LoVo (cell line): ENCODE measurements around the gene ATP1B2.

Experiments
- DNase-seq: peaks from one replicate; pipeline ENCODE4 v3.0.0-alpha.2; 2016; ENCODE audit warnings: low spot score

Gene ATP1B2

DNA sequence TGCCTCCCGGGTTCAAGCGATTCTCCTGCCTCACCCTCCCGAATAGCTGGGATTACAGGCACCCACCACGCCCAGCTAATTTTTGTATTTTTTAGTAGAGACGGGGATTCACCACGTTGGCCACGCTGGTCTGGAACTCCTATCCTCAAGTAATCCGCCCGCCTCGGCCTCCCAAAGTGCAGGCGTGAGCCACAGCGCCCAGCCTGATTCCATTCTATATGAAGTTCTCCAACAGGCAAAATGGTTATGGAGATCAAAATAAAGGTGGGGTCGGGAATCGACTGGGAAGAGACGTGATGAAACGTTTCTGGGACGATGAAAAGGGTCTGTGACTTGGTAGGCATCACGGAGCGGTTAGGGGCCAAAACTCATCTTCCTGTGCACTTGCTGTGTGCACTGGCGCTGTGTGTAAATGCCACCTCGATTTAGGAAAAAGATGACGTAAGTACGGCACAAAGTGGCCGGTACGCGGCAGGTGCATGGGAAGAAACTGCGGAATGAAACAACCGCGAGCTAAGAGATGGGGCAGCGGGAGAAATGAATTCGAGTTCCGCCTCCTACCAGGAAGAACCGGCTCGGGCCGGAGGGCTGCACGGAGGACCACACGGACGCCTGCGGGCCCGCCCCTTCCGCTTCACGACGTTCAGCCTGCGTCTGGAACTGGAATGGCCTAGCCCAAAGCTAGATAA is 35.0 kb downstream of the ATP1B2 start:
- peak; percentile 95 for DNase-seq

DNA sequence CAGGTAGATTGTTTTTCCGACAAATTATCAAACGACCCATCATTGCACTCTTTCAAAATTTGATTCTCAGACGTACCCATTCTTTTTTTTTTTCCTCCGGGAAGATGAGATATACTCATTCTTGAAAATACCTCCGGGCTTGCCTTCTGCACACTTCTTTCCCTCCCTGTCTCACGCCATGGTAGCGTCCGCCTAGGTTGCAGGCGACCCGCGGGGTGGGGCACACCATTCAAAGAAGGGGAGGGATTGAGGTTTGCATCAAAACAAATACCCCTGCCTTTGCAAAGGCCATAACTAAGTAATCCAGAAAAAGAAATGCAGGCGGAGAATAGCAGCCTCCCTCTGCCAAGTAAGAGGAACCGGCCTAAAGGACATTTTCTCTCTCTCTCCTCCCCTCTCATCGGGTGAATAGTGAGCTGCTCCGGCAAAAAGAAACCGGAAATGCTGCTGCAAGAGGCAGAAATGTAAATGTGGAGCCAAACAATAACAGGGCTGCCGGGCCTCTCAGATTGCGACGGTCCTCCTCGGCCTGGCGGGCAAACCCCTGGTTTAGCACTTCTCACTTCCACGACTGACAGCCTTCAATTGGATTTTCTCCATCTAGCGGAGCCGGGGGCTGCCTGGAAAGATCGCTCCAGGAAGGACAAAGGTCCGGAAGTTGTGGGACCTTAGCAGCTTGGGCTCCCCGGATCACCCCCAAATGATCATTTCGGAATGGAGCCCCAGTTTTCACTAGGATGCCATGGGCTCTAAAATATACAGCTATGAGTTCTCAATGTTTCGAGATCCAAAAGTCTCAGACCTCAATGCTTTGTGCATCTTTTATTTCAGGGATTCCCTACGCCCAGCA is 35.7 kb downstream of the ATP1B2 start:
- DNase-seq: peak; percentile 81

DNA sequence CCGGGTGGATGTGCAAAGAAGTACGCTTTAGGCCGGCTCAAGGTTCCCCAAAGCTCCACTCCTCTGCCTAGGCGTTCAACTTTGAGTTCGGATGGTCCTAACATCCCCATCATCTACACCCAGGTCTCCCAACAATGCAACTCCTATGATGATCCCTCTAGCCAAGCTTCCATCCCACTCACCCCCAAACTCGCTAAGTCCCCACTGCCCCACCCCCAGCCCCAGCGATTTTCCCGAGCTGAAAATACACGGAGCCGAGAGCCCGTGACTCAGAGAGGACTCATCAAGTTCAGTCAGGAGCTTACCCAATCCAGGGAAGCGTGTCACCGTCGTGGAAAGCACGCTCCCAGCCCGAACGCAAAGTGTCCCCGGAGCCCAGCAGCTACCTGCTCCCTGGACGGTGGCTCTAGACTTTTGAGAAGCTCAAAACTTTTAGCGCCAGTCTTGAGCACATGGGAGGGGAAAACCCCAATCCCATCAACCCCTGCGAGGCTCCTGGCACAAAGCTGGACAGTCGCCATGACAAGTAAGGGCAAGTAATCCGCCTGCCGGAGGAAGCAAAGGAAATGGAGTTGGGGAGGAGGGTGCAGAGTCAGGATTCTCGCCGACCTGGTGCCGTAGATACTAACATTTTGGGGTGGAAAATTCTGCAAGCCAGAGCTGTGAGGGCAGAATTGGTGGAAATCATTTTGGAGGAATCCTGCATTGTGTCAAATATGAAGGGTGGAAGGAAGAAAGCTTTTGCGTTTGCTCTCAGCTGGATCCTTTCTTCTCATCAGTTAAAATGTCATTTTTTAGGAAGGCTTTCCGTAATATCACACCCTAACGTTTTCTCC is 36.6 kb downstream of the ATP1B2 start, which contains the start of gene TP53:
TSS of gene TP53 (minus strand) at position 419 of the 836 bp plus-strand sequence. CDS start 10,896 bp downstream, outside the sequence.
- DNase-seq: peak; percentile 94

DNA sequence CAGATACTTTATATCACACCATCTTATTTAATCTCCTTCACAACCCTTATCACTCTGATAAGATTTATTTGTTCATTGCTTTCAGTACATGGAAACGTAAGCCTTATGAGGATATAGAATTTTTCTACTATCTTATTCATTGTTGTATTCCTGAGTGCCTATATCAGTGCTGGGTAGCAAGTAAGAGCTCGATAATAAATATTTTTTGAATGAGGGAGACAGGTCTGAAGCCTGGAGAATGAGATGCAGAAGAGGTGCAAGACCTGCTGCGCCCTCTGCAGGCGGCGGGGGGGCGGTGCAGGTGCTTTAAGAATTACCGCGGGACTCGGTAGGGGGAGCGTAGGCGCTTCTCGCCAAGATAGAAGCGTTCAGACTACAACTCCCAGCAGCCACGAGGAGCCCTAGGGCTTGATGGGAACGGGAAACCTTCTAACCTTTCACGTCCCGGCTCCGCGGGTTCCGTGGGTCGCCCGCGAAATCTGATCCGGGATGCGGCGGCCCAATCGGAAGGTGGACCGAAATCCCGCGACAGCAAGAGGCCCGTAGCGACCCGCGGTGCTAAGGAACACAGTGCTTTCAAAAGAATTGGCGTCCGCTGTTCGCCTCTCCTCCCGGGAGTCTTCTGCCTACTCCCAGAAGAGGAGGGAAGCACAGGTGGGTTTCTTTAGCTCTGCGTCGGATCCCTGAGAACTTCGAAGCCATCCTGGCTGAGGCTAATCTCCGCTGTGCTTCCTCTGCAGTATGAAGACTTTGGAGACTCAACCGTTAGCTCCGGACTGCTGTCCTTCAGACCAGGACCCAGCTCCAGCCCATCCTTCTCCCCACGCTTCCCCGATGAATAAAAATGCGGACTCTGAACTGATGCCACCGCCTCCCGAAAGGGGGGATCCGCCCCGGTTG is 37.4 kb downstream of the ATP1B2 start, which contains the start of gene WRAP53:
TSS of gene WRAP53 (plus strand) at position 570 of the 900 bp plus-strand sequence. CDS start at position 742, 172 bp downstream.
- peak; percentile 96 for DNase-seq

DNA sequence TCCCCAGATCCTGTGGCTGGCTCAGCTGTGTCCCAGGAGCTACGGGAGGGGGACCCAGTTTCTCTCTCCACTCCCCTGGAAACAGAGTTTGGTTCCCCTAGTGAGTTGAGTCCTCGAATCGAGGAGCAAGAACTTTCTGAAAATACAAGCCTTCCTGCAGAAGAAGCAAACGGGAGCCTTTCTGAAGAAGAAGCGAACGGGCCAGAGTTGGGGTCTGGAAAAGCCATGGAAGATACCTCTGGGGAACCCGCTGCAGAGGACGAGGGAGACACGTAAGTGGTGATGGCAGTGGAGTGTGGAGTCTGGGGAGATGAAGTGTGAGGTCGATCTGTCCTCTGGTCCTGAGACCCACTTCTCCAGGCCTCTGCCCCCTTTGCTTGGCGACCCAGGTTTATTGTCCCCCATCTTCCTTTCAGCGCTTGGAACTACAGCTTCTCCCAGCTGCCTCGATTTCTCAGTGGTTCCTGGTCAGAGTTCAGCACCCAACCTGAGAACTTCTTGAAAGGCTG is 38.1 kb downstream of the ATP1B2 start:
- no peak for DNase-seq

DNA sequence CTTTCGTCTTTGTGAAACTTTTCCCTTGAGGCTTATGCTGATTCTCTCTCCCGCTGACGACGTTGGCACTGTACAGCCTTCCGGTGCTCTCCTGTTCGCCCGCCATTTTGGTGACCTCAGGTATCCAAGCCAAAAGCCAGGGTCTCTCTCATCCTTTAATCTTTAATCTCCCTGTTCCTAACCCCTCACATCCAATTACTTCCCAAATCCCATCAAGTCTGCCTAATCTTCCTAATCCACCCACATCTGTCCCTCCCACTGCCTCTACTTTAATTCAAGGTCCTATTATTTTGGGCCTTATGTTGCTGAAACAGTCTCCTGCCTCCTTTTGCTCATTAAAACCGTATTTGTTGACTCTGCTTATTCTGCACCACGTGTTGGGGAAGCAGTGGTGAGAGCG is 44.9 kb downstream of the ATP1B2 start:
- no peak for DNase-seq

DNA sequence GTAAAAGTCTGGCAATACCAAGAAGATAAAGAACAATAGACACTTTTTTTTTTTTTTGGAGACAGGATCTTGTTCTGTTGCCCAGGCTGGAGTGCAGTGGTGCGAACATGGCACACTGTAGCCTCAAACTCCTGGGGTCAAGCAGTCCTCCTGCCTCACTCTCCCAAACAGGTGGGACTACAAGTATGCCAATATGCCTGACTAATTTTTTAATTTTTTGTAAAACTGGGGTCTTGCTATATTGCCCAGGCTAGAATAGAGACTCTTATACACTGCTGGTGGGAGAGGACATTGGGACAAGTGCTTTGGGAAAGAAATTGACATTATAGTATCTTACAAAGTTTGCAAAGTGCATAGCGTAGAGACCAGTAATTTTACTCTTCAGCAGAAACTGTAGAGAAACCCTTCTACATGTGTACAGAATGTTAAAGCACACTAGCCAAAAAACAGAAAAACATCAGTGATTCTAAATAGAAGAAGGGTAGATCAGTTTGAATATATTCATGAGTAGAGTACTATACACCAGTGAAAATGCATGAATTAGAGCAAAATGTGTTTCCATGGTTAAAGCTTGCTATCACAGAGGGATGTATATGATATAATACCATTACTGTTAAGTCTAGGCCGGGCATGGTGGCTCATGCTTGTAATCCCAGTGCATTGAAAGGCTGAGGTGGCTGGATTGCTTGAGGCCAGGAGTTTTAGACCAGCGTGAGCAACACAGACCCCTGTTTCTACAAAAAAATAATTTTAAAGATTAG is 47.3 kb downstream of the ATP1B2 start:
- no peak for DNase-seq

DNA sequence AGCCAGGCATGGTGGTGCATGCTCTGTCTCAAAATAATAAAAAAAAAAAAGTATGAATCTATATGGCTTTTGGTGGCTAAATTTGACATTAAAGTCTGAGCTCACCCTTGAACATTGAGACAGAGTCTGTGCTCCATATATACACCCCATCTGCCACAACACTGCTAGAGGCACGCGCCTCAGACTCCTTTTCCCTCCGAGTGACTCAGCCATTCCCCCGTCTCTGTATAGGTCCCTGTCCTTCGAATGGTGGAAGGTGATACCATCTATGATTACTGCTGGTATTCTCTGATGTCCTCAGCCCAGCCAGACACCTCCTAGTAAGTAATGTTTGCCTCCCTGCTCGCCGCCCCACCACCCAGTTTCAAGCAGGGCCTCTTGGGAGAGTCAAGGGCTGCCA is 49.8 kb downstream of the ATP1B2 start:
- no peak for DNase-seq

DNA sequence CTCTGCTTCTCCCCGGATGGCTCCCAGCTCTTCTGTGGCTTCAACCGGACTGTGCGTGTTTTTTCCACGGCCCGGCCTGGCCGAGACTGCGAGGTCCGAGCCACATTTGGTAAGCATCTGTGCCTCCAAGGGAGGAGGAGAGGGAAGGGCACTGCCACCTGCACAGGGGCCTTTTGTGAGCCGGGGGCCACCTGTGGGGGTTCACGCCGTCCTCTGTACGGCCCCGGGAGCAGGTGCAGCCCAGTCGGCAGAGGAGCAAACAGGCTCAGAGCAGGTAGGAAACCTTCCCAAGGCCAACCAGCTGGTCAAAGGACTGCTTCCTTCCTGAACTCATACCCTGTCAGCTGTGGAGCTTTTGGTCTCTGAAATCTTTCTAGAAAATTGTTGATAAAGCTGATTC is 51.0 kb downstream of the ATP1B2 start:
- DNase-seq: no peak

DNA sequence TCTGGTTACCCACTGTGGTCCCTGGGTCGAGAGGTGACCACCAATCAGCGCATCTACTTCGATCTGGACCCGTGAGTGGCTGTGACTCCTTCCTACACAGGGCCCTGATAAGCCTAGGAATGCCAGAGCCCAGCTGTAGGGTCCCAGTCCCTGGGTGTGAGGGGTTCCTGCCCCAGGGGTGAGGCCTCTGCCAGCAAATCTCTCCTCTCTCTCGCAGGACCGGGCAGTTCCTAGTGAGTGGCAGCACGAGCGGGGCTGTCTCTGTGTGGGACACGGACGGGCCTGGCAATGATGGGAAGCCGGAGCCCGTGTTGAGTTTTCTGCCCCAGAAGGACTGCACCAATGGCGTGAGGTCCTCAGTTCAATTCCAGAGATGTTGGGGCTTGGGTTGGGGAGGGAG is 52.0 kb downstream of the ATP1B2 start:
- DNase-seq: no peak

DNA sequence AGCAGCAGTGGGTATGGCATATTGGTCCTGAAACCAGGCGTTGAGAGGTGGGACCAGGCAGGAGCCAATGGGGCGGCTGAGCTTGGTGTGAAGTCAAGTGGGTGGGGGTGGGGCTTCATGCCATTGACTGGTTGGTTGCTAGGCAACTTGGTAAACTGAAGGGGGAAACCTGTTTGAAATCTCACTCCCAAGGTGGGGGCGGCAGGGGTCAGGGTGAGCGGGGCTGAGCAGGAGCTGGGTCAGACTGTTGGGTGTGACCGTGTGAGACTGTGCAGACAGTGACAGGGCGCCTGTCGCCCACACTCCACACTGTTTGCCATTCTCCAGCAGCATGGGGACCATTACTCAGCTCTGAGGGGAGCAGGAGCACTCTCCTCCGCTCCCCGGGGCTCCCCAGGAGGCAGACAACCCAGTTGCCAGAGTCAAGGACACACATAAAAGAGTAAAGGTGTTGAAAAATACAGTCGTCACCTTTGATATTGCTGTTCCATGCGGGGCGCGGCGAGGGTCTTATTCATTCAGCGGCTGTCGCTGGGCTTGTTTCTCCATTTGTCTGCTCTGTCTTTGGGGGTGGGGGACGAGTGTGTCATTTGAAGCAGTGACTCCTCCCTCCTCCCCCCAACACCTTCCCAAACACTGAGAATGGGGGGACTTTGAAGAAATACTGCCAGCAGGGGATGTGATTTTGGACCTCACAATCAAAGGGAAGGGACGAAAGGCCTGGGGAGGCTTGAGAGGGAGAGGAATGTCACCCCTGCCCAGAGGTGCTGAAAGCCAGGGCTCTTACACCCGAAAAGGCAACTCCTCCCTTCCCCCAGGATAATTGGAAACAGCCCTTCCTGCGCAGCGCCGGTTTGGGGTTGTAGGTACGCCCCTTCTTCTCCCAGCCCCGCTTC is 53.1 kb downstream of the ATP1B2 start:
- no peak for DNase-seq

DNA sequence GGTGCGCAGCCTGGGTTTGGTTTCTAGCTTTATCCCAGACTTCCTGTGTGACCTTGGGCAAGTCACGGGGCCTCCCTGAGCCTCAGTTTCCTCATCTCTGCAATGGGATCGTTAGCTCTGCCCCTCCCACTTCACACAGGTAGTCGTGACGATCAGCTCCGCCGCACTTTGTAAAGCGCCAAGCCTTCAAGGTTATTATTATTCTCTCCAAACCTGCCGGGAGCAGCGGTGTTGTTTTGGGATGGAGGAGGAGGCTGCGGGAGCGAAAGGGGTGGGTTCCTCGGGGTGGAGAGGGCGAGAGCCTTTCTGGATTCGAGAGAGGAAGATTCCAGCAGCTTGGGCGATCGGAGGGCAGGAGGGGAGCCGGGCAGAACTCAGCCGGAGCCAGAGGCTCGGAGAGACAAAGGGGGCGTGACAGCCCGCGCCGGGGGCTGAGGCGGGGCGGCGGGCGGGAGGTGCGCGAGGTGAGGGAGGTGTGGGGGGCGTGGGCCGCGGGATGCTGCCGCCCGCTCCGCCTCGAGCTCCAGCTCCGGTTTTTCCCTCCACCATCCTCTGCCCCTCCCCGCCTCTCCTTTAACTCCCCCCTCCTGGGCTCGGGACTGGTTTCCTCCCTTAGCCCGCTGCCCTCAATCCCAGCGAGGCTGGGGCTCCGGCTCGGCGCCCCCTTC is 54.0 kb downstream of the ATP1B2 start, which contains the start of gene EFNB3:
TSS of gene EFNB3 (plus strand) at position 602 of the 668 bp plus-strand sequence. CDS start 397 bp downstream, outside the sequence.
- no peak for DNase-seq

DNA sequence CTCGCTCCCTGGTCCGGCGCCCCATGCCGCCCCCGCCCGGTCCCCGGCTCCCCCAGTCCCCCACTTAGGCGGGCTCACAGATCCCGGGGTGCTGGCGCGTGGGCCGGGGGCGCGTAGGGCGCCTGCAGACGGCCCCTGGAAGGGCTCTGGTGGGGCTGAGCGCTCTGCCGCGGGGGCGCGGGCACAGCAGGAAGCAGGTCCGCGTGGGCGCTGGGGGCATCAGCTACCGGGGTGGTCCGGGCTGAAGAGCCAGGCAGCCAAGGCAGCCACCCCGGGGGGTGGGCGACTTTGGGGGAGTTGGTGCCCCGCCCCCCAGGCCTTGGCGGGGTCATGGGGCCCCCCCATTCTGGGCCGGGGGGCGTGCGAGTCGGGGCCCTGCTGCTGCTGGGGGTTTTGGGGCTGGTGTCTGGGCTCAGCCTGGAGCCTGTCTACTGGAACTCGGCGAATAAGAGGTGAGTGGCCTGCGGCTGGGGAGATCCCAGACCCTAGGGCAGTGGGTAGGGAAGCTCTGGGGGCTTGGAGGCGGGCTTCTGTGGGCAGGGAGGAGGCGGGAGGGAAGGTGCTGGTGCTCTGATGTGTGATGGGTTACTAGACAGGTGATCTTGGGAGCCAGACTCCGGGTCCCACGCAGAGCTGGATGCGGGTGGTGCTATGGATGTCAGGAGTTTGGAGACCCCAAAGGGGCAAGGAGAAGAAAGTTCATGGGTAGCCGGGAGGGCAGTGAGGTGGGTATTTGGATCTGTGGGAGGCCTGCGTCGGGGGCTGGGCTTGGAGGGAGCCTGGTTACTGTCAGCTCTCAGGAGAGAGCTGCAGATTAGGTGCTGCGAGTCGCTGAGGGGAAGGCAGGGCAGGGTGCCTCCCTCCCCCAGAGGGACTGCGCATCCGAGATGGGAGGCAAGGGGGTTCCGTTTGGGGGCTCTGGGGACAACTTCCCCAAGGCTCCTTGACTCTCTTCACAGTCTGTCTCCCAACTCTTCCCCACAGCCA is 54.8 kb downstream of the ATP1B2 start:
- DNase-seq: no peak

DNA sequence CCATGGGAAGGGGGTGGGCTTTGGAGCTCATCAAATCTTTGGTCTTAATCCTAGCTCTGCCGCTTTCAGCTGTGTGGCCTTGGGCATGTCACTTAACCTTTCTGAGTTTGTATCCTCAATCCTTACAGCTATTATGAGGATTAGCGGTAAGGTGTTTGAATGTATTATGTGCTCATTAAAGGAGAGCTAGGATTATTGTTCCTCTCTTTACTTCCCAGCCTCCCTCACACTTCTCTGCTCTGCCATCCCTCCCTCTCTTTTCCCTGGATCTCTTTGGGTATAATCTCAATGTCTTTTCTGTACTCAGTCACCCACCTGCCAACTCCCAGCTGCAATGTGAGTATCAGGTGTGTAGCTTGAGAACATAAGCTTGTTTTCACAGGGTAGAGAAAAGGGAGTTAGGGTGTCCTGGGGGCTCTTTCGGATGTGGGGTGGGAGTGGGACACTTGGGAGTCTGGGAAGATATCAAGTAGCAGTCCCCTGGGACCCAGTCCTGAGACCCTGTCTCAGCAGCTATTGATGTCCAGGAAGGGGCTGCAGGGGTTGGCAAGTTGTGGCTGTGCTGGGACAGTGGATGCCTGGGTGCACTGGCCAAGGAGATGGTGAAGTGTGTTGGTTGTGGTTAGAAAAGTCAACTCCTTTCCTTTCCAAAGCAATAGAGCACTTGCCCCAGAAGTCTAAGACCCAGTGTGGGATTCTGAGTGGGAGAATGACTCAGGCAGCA is 56.1 kb downstream of the ATP1B2 start:
- no peak for DNase-seq
